Stimulated activated CD4-positive, alpha-beta T cell treated with anti-CD3 and anti-CD28 coated beads, Interleukin-12 subunit alpha, Interleukin-12 subunit beta, amount 100 ng/mL, for 4 hours (primary cell): ENCODE data around the gene PPP2R2B.

Experiments used
- DNase-seq: peaks from one replicate; pipeline ENCODE4 v3.0.0-alpha.2; 2020

Gene PPP2R2B

GRCh38 chr5:146533882-146534281 is 344.7 kb downstream of the PPP2R2B start:
- DNase-seq: no peak

GRCh38 chr5:146533260-146533857 is 345.2 kb downstream of the PPP2R2B start:
- DNase-seq: peak; percentile 69
